Astrocyte (in vitro differentiated cells and primary cell): Measurements from ENCODE around the gene PNPLA7.

Experiments
- EZH2 ChIP-seq: IDR thresholded peaks from 2 replicates; pipeline ENCODE4 v1.6.1; 2012; ENCODE audit warnings: mild to moderate bottlenecking, low read length, inconsistent platforms; ENCODE audit not compliant: insufficient read depth
- TF ChIP-seq, protein P1 (sequence below): IDR thresholded peaks from 2 replicates; pipeline ENCODE4 v1.5.1; 2011; ENCODE audit warnings: low read depth, mild to moderate bottlenecking, inconsistent platforms, low read length, moderate library complexity; ENCODE audit not compliant: insufficient read depth

DNA sequence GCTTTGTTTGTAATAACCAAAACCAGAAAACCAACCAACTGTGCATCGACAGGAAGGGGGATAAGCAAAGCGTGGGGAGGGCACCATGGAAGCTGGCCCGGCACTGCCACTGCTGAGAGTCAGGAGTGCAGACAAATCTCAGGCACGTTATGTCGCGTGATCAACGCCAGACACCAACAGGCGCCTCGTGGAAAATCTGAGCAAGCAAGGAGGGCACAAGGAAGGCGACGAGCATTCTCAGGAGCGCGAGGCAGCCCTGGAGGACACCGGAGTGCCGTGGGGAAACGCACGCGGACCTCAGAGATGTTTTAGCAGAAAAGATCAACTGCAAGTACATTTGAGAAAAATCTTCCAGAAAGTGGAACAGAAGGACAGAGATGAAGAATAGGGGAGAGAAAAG is 75.9 kb downstream of the PNPLA7 start:
- TF ChIP-seq, protein P1, sequence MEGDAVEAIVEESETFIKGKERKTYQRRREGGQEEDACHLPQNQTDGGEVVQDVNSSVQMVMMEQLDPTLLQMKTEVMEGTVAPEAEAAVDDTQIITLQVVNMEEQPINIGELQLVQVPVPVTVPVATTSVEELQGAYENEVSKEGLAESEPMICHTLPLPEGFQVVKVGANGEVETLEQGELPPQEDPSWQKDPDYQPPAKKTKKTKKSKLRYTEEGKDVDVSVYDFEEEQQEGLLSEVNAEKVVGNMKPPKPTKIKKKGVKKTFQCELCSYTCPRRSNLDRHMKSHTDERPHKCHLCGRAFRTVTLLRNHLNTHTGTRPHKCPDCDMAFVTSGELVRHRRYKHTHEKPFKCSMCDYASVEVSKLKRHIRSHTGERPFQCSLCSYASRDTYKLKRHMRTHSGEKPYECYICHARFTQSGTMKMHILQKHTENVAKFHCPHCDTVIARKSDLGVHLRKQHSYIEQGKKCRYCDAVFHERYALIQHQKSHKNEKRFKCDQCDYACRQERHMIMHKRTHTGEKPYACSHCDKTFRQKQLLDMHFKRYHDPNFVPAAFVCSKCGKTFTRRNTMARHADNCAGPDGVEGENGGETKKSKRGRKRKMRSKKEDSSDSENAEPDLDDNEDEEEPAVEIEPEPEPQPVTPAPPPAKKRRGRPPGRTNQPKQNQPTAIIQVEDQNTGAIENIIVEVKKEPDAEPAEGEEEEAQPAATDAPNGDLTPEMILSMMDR = no peak
- TF ChIP-seq EZH2 = no peak
